ENCODE measurements around the gene DECR2. TPM values are rescaled to one million over a fixed set of nuclear protein-coding genes. Genes with fewer than 3 reads are reported as not detected.
"Not testable (repeated sequence)": the region's sequence is repeated elsewhere in the genome, so short reads cannot be mapped to it uniquely, and the experiment has no call there.

The DECR2 gene
- total and polyA plus RNA-seq, 2 donors (not counting 1 experiment from before 2014, with no cell fraction given): 12.0 to 12.1 TPM

DNA sequence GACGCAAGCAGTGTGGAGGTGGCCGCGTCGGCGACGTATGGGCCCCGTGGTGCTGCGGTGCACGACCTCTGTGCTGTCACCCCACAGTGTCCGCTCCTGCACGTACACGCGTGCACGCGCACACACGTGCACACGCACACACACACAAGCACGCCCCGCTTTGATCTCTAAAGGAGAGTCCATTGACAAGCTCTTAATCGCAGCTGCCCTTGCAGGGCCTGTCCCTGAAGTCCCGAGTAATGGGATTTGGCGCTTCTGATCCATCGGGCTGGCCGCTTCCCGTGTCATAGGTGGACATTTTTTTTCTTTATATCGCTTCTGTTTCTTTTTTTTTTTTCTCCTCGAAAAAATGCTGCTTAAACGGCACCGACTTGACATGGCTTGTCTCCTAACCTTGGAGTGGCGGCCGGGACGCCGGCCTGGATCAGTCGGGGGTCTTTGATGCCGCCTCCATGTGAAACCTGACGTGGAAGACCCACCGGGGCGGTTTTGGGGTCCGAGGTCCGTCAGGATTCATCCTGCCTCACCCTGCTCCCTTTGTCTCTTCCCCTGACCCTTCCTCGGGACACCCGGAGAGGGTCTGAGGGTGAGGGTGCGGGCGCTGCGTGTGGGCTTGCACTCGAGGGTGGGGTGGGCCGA lies 40.9 kb upstream of the DECR2 start:
- H3K36me3 ChIP-seq (ENCODE audit: control insufficient read depth, insufficient read depth, low read length): no peaks in the 10 kb centered on the region
- H3K27me3 ChIP-seq (ENCODE audit: control insufficient read depth, insufficient read depth, low read length): no peaks in the 10 kb centered on the region
- H3K4me3 ChIP-seq (replicated peaks in 1 of 4; ENCODE audit: control extremely low read depth in 1 of 4, insufficient read depth in 1 of 4, low read depth in 3 of 4, low read length in 4 of 4): no peak overlapping the region
- no peak for DNase-seq (ENCODE audit: low read depth in 2 of 2)
- no peak overlapping the region for H3K4me2 ChIP-seq (ENCODE audit: extremely low read depth, insufficient read depth, low read length)
- H3K9me3 ChIP-seq (ENCODE audit: control insufficient read depth, insufficient read depth, low read depth, low read length): no peaks in the 10 kb centered on the region
- no peak overlapping the region for H2AFZ ChIP-seq (ENCODE audit: low read length)
- no peaks in the 10 kb centered on the region for H4K20me1 ChIP-seq (ENCODE audit: control insufficient read depth, extremely low read depth, insufficient read depth, low read length)
- no peak for TF ChIP-seq EZH2 (IDR thresholded peaks at IDR 0.05; ENCODE audit: low read length, missing control alignments)
- TF ChIP-seq, protein P1, sequence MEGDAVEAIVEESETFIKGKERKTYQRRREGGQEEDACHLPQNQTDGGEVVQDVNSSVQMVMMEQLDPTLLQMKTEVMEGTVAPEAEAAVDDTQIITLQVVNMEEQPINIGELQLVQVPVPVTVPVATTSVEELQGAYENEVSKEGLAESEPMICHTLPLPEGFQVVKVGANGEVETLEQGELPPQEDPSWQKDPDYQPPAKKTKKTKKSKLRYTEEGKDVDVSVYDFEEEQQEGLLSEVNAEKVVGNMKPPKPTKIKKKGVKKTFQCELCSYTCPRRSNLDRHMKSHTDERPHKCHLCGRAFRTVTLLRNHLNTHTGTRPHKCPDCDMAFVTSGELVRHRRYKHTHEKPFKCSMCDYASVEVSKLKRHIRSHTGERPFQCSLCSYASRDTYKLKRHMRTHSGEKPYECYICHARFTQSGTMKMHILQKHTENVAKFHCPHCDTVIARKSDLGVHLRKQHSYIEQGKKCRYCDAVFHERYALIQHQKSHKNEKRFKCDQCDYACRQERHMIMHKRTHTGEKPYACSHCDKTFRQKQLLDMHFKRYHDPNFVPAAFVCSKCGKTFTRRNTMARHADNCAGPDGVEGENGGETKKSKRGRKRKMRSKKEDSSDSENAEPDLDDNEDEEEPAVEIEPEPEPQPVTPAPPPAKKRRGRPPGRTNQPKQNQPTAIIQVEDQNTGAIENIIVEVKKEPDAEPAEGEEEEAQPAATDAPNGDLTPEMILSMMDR (conservative IDR thresholded peaks at IDR 0.05 in 1 of 2, IDR thresholded peaks at IDR 0.05 in 1 of 2; ENCODE audit: low read depth in 1 of 2, low read length in 2 of 2): no peak
- H3K79me2 ChIP-seq (ENCODE audit: control insufficient read depth, insufficient read depth, low read length): no peaks in the 10 kb centered on the region
- H3K27ac ChIP-seq (ENCODE audit: insufficient read depth, low read length): no peak overlapping the region
- no peaks in the 10 kb centered on the region for H3K4me1 ChIP-seq (ENCODE audit: control insufficient read depth, extremely low read depth, insufficient read depth, low read length)
- H3K9ac ChIP-seq (ENCODE audit: insufficient read depth, low read length): no peak overlapping the region

DNA sequence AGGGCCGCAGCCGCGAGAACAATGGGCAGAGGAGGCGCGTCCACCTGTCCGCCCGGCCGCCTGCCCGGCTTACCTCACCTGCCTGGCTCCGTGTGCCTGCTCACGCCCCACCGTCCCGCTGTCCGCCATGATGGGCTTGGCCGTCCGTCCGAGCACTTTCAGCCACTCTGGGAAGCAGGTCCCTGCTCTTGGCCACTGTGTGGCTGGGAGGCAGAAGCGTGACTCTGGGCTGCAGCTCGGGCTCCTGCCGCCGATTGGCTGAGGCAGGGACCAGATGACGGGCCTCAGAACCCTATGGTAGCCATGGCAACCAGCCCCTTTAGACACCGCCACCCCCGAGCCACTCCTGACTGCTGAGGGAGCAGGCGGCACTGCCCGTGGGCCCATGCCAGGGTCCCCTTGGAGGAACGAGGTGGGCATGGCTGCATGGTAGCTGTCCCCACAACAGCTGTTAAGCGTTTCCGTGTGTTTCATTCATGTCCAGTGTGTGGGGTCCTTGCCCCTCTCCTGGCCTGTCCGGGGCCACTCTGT lies 40.3 kb upstream of the DECR2 start:
- H3K79me2 ChIP-seq (ENCODE audit: control insufficient read depth, insufficient read depth, low read length): no peaks in the 10 kb centered on the region
- no peak for DNase-seq (ENCODE audit: low read depth in 2 of 2)
- H3K27ac ChIP-seq (ENCODE audit: insufficient read depth, low read length): no peak overlapping the region
- no peak overlapping the region for H3K4me2 ChIP-seq (ENCODE audit: extremely low read depth, insufficient read depth, low read length)
- TF ChIP-seq EZH2 (IDR thresholded peaks at IDR 0.05; ENCODE audit: low read length, missing control alignments): no peak
- TF ChIP-seq, protein P1 (conservative IDR thresholded peaks at IDR 0.05 in 1 of 2, IDR thresholded peaks at IDR 0.05 in 1 of 2; ENCODE audit: low read depth in 1 of 2, low read length in 2 of 2): no peak
- no peaks in the 10 kb centered on the region for H3K27me3 ChIP-seq (ENCODE audit: control insufficient read depth, insufficient read depth, low read length)
- H3K4me1 ChIP-seq (ENCODE audit: control insufficient read depth, extremely low read depth, insufficient read depth, low read length): no peaks in the 10 kb centered on the region
- H3K9ac ChIP-seq (ENCODE audit: insufficient read depth, low read length): no peak overlapping the region
- peaks cover 2% of the 10 kb centered on the region for H3K36me3 ChIP-seq (ENCODE audit: control insufficient read depth, insufficient read depth, low read length)
- no peaks in the 10 kb centered on the region for H3K9me3 ChIP-seq (ENCODE audit: control insufficient read depth, insufficient read depth, low read depth, low read length)
- no peaks in the 10 kb centered on the region for H4K20me1 ChIP-seq (ENCODE audit: control insufficient read depth, extremely low read depth, insufficient read depth, low read length)
- no peak overlapping the region for H3K4me3 ChIP-seq (replicated peaks in 1 of 4; ENCODE audit: control extremely low read depth in 1 of 4, insufficient read depth in 1 of 4, low read depth in 3 of 4, low read length in 4 of 4)
- H2AFZ ChIP-seq (ENCODE audit: low read length): no peak overlapping the region

DNA sequence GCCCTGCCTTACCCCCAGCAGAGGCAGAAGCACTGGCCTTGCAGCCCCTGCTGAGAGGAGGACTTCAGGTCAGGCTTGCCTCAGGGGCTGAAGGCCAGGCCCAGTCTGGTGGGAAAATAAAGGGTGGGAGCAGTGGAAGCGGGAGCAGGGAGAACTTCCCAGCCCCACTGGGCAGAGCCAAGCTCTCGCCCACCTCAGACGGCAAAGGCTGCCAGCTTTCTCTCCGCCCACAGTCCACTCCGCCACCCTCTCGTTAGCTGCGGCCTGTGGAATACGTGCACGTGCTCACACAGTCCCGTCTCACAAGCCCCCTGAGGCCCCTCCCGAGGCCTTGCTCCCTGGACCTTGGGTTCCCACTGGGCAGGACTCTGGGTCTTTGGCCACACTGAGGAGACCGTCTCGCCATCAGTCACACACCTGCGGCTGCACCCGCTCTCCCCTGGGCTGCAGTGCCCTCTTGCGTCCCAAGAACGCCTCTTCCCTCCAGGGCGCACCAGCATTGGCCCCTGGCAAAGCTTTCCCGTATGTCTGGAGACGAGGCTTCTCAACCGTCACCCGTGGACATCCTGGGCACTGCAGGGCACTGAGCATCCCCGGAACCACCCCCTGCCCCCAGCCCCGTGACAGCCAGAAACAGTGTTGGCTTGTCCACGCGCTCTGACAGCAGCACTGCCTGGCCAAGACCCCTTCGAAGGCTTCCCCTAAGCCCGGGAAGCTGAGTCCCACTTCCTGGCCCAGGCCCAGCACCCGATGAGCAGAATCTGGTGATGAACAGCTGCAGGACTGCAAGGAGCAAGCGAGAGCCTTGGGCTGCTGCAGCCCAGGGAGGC lies 39.6 kb upstream of the DECR2 start:
- no peaks in the 10 kb centered on the region for H3K4me1 ChIP-seq (ENCODE audit: control insufficient read depth, extremely low read depth, insufficient read depth, low read length)
- no peak overlapping the region for H3K9ac ChIP-seq (ENCODE audit: insufficient read depth, low read length)
- no peaks in the 10 kb centered on the region for H3K79me2 ChIP-seq (ENCODE audit: control insufficient read depth, insufficient read depth, low read length)
- H3K36me3 ChIP-seq (ENCODE audit: control insufficient read depth, insufficient read depth, low read length): peaks cover 6% of the 10 kb centered on the region
- H3K27me3 ChIP-seq (ENCODE audit: control insufficient read depth, insufficient read depth, low read length): no peaks in the 10 kb centered on the region
- H2AFZ ChIP-seq (ENCODE audit: low read length): no peak overlapping the region
- no peak for TF ChIP-seq EZH2 (IDR thresholded peaks at IDR 0.05; ENCODE audit: low read length, missing control alignments)
- TF ChIP-seq, protein P1 (conservative IDR thresholded peaks at IDR 0.05 in 1 of 2, IDR thresholded peaks at IDR 0.05 in 1 of 2; ENCODE audit: low read depth in 1 of 2, low read length in 2 of 2): peak; percentile 64 to 77
- no peaks in the 10 kb centered on the region for H4K20me1 ChIP-seq (ENCODE audit: control insufficient read depth, extremely low read depth, insufficient read depth, low read length)
- H3K27ac ChIP-seq (ENCODE audit: insufficient read depth, low read length): no peak overlapping the region
- DNase-seq (ENCODE audit: low read depth in 2 of 2): peak; percentile 63 to 69
- H3K9me3 ChIP-seq (ENCODE audit: control insufficient read depth, insufficient read depth, low read depth, low read length): no peaks in the 10 kb centered on the region
- H3K4me3 ChIP-seq (replicated peaks in 1 of 4; ENCODE audit: control extremely low read depth in 1 of 4, insufficient read depth in 1 of 4, low read depth in 3 of 4, low read length in 4 of 4): no peak overlapping the region
- H3K4me2 ChIP-seq (ENCODE audit: extremely low read depth, insufficient read depth, low read length): no peak overlapping the region

DNA sequence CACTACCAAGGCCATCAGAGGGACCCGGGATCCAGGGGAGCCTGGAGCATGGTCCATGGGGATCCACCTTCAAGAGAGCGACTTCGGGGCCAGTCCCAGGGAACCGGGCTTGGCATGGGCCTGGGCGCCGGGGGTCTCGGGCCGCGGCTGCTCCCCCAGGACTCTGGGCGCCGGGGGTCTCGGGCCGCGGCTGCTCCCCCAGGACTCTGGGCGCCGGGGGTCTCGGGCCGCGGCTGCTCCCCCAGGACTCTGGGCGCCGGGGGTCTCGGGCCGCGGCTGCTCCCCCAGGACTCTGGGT lies 39.0 kb upstream of the DECR2 start:
- H3K4me3 ChIP-seq (replicated peaks in 1 of 4; ENCODE audit: control extremely low read depth in 1 of 4, insufficient read depth in 1 of 4, low read depth in 3 of 4, low read length in 4 of 4); H2AFZ ChIP-seq (ENCODE audit: low read length); H3K27ac ChIP-seq (ENCODE audit: insufficient read depth, low read length); H3K4me1 ChIP-seq (ENCODE audit: control insufficient read depth, extremely low read depth, insufficient read depth, low read length); H3K9me3 ChIP-seq (ENCODE audit: control insufficient read depth, insufficient read depth, low read depth, low read length); DNase-seq (ENCODE audit: low read depth in 2 of 2); H3K27me3 ChIP-seq (ENCODE audit: control insufficient read depth, insufficient read depth, low read length); H3K79me2 ChIP-seq (ENCODE audit: control insufficient read depth, insufficient read depth, low read length); H4K20me1 ChIP-seq (ENCODE audit: control insufficient read depth, extremely low read depth, insufficient read depth, low read length); H3K9ac ChIP-seq (ENCODE audit: insufficient read depth, low read length); H3K4me2 ChIP-seq (ENCODE audit: extremely low read depth, insufficient read depth, low read length): not testable (repeated sequence)
- H3K36me3 ChIP-seq (ENCODE audit: control insufficient read depth, insufficient read depth, low read length): peaks cover 12% of the 10 kb centered on the region
